Loucy (cell line): ENCODE data around the gene RSRC1.
"Not testable (repeated sequence)": the region's sequence is repeated elsewhere in the genome, so short reads cannot be mapped to it uniquely, and the experiment has no call there.

Experiments used
- H2AFZ ChIP-seq: fragments of 200-600 bp; sonication (generic); 2 replicates; pipeline ENCODE4 v1.6.0; 2016; ENCODE audit warnings: antibody characterized with exemption, mild to moderate bottlenecking, low read length, moderate library complexity
- H3F3A ChIP-seq: fragments of 200-600 bp; 2 replicates; pipeline ENCODE4 v1.6.0; 2016; ENCODE audit warnings: antibody characterized with exemption, low read depth, mild to moderate bottlenecking
- H3K27me3 ChIP-seq: fragments of 200-600 bp; sonication (generic); 2 replicates; pipeline ENCODE4 v1.6.1; 2014; ENCODE audit warnings: low read length, mild to moderate bottlenecking; ENCODE audit not compliant: insufficient read depth, poor library complexity, severe bottlenecking
- H3K36me3 ChIP-seq: fragments of 200-600 bp; sonication (generic); 2 replicates; pipeline ENCODE4 v1.6.1; 2016; ENCODE audit warnings: low read length; ENCODE audit not compliant: insufficient read depth
- H3K4me1 ChIP-seq: fragments of 200-600 bp; sonication (generic); 2 replicates; pipeline ENCODE4 v1.5.1; 2014; ENCODE audit warnings: low read length, mild to moderate bottlenecking; ENCODE audit not compliant: insufficient read depth, poor library complexity, severe bottlenecking
- H3K4me2 ChIP-seq: fragments of 200-600 bp; sonication (generic); 2 replicates; pipeline ENCODE4 v1.6.0; 2014; ENCODE audit warnings: antibody characterized with exemption, low read length, low read depth, mild to moderate bottlenecking; ENCODE audit not compliant: poor library complexity, severe bottlenecking
- H3K4me3 ChIP-seq: fragments of 200-600 bp; sonication (generic); 2 replicates; pipeline ENCODE4 v1.5.1; 2014; ENCODE audit warnings: low read length, mild to moderate bottlenecking, mixed read lengths; ENCODE audit not compliant: poor library complexity, severe bottlenecking
- H3K79me2 ChIP-seq: fragments of 200-600 bp; sonication (generic); 2 replicates; pipeline ENCODE4 v1.6.1; 2014; ENCODE audit warnings: low read length; ENCODE audit not compliant: insufficient read depth
- H3K9ac ChIP-seq: fragments of 200-600 bp; sonication (generic); 2 replicates; pipeline ENCODE4 v1.6.0; 2014; ENCODE audit warnings: mild to moderate bottlenecking, low read depth, low read length, moderate library complexity; ENCODE audit not compliant: poor library complexity, severe bottlenecking
- H3K9me2 ChIP-seq: fragments of 200-600 bp; sonication (generic); replicated peaks from 2 replicates; pipeline ENCODE4 v1.6.1; 2016; ENCODE audit warnings: low read depth, low read length, mixed read lengths
- H3K9me3 ChIP-seq: fragments of 200-600 bp; sonication (generic); 2 replicates; pipeline ENCODE4 v1.6.1; 2014; ENCODE audit warnings: mild to moderate bottlenecking, antibody characterized with exemption, low read length, low read depth; ENCODE audit not compliant: insufficient read depth
- H4K20me1 ChIP-seq: fragments of 200-600 bp; sonication (generic); 2 replicates; pipeline ENCODE4 v1.6.0; 2014; ENCODE audit warnings: antibody characterized with exemption, low read length, mild to moderate bottlenecking; ENCODE audit not compliant: insufficient read depth, poor library complexity, severe bottlenecking
- EZH2phosphoT487 ChIP-seq: fragments of 200-600 bp; IDR thresholded peaks from 2 replicates; pipeline ENCODE4 v1.6.1; 2018; ENCODE audit warnings: antibody characterized with exemption, mild to moderate bottlenecking, moderate library complexity, borderline replicate concordance
- TF ChIP-seq, protein P1 (sequence below): fragments of 200-600 bp; sonication (generic); conservative IDR thresholded peaks from 2 replicates; pipeline ENCODE4 v1.5.1; 2014; ENCODE audit warnings: mild to moderate bottlenecking, antibody characterized with exemption, low read length

The RSRC1 gene

GRCh38 chr3:158109804-158110657 is at the start of gene RSRC1:
Gene RSRC1, plus strand, starts transcription at chr3:158110089. Its CDS starts 12,016 bp downstream, at chr3:158122105.
- H3F3A ChIP-seq: no peaks in the 10 kb centered on the region
- H3K4me1 ChIP-seq: peaks cover 32% of the 10 kb centered on the region
- no peaks in the 10 kb centered on the region for H3K27me3 ChIP-seq
- TF ChIP-seq, protein P1, sequence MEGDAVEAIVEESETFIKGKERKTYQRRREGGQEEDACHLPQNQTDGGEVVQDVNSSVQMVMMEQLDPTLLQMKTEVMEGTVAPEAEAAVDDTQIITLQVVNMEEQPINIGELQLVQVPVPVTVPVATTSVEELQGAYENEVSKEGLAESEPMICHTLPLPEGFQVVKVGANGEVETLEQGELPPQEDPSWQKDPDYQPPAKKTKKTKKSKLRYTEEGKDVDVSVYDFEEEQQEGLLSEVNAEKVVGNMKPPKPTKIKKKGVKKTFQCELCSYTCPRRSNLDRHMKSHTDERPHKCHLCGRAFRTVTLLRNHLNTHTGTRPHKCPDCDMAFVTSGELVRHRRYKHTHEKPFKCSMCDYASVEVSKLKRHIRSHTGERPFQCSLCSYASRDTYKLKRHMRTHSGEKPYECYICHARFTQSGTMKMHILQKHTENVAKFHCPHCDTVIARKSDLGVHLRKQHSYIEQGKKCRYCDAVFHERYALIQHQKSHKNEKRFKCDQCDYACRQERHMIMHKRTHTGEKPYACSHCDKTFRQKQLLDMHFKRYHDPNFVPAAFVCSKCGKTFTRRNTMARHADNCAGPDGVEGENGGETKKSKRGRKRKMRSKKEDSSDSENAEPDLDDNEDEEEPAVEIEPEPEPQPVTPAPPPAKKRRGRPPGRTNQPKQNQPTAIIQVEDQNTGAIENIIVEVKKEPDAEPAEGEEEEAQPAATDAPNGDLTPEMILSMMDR: no peak
- no peak for TF ChIP-seq EZH2phosphoT487
- H2AFZ ChIP-seq: peak within 1 kb of the TSS; percentile 99
- peak within 1 kb of the TSS; percentile 96 for H3K4me3 ChIP-seq
- peak within 1 kb of the TSS; percentile 72 for H3K9ac ChIP-seq
- no peaks in the 10 kb centered on the region for H3K36me3 ChIP-seq
- peaks cover 49% of the 10 kb centered on the region for H3K79me2 ChIP-seq
- H3K4me2 ChIP-seq: peak within 1 kb of the TSS; percentile 83
- peaks cover 14% of the 10 kb centered on the region for H4K20me1 ChIP-seq
- no peaks in the 10 kb centered on the region for H3K9me2 ChIP-seq
- no peaks in the 10 kb centered on the region for H3K9me3 ChIP-seq

DNA sequence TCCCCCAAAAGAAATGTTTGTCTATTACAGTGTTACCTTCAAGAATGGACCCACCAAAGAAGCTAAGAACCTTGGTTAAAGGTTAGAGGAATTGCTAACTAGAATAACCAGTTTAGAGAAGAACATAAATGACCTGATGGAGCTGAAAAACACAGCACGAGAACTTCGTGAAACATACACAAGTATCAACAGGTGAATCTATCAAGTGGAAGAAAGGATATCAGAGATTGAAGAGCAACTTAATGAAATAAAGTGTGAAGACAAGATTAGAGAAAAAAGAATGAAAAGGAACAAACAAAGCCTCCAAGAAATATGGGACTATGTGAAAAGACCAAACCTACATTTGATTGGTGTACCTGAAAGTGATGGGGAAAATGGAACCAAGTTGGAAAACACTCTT is 44.3 kb upstream of the RSRC1 start:
- not testable (repeated sequence) for H3K4me2 ChIP-seq, H3F3A ChIP-seq, H3K9ac ChIP-seq, H2AFZ ChIP-seq, H3K4me3 ChIP-seq, H3K79me2 ChIP-seq, H3K9me3 ChIP-seq, H3K36me3 ChIP-seq, H3K27me3 ChIP-seq, H3K4me1 ChIP-seq, H4K20me1 ChIP-seq, H3K9me2 ChIP-seq

DNA sequence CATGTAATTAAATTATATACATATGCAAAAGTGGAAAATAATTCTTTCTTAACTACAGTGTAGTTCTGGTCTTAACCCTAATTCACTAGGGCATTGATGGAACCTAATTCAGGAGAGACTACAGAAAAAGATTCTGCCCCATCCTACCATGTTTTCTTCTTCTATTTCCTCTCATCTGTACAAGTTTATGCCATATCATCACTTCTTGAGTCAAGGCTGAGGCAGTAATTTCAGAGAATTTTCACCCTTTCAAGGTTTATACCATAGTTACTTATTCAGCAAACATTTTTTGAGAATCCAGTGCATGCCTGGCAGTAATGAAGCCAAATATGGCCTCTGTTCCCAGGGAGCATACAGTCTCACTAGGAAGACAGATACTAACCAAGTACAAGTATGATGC is 37.1 kb upstream of the RSRC1 start:
- H3K79me2 ChIP-seq: no peaks in the 10 kb centered on the region
- no peak overlapping the region for H3K9ac ChIP-seq
- H2AFZ ChIP-seq: no peak overlapping the region
- no peaks in the 10 kb centered on the region for H4K20me1 ChIP-seq
- no peaks in the 10 kb centered on the region for H3K9me2 ChIP-seq
- no peaks in the 10 kb centered on the region for H3K9me3 ChIP-seq
- no peak overlapping the region for H3K4me3 ChIP-seq
- no peak overlapping the region for H3K4me2 ChIP-seq
- TF ChIP-seq, protein P1: no peak
- TF ChIP-seq EZH2phosphoT487: no peak
- H3K36me3 ChIP-seq: no peaks in the 10 kb centered on the region
- H3K4me1 ChIP-seq: no peaks in the 10 kb centered on the region
- H3K27me3 ChIP-seq: no peaks in the 10 kb centered on the region
- H3F3A ChIP-seq: no peaks in the 10 kb centered on the region

- H4K20me1 ChIP-seq: no peaks in the 10 kb centered on the region
Observed at GRCh38 chr3:158074591-158074990, 35.3 kb upstream of the RSRC1 start.

More at GRCh38 chr3:158074591-158074990, 35.3 kb upstream of the RSRC1 start:
- Histone ChIP-seq H3K27me3 (no peaks in the 10 kb centered on the region), H2AFZ (no peak overlapping the region), H3K4me3 (no peak overlapping the region), H3K9me3 (no peaks in the 10 kb centered on the region), H3K36me3 (no peaks in the 10 kb centered on the region), H3K4me2 (no peak overlapping the region), H3K9ac (no peak overlapping the region), H3F3A (no peaks in the 10 kb centered on the region), H3K4me1 (no peaks in the 10 kb centered on the region), H3K79me2 (no peaks in the 10 kb centered on the region), H3K9me2 (no peaks in the 10 kb centered on the region)
- TF ChIP-seq, protein P1: no peak
- TF ChIP-seq EZH2phosphoT487: no peak
